GM18519 (cell line): ENCODE data around the gene CHSY1.
A peak's percentile ranks its signal among the peaks of the same experiment; 100 is the strongest.

Experiments
- ATAC-seq: cut with Tn5 transposase; IDR thresholded peaks from one replicate; pipeline ENCODE4 v1.9.1; 2021; ENCODE audit warnings: mild to moderate bottlenecking, moderate library complexity; ENCODE audit not compliant: unreplicated experiment, low FRiP score

Gene CHSY1

DNA sequence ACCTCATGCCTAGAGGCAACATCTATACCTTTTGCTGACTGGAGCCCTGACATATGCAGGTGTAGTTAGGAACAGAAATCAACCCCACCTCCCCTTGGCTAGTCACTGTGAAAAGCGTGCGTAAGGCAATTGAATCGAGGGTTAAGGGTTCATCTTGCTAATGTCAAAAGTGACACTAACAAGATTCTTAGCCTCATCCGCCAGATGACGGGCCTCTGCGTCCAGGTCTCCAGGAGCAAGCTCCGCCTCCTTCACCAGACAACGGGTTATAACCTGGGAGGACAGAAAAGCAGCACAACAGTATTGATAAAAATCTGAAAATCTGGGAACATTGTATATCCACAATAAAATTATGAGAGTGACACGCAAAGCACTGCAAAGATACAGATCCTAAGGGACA lies 20.7 kb upstream of the CHSY1 start:
- no peak for ATAC-seq

DNA sequence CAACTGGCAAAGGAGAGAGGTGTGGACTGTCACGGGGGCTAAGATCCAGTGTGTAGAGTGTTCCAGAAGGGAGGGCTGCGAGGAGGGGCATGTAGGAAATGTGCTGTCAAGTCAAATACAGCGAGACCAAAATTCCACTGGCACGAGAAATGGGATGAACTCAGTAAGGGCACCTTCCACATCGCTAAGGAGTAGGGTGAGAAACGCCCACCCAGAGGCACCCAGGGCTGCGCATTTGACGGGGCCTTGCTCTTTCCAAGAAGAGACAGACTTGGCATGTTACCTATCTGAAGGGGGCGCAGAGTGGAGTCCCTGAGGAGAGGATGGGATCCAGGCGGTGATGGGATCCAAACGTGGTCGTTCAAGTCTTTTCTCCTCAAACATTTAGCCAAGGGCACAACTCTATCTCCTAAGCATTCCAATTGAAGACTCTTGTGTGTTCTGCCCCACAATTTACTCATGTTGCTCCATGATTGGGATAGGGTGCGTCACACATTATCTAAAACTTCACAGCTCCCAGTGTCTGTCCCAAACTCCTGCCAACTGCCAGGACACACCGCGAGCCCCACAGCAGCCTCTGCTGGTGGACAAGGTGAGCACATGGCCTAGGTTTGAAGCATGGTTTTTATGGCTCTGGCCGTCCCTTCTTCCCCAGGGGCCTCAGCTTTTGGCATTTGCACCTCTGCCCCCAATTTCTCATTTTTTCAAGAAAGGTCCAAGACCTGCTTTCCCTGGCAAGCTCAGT lies 17.8 kb upstream of the CHSY1 start:
- ATAC-seq, result no peak

DNA sequence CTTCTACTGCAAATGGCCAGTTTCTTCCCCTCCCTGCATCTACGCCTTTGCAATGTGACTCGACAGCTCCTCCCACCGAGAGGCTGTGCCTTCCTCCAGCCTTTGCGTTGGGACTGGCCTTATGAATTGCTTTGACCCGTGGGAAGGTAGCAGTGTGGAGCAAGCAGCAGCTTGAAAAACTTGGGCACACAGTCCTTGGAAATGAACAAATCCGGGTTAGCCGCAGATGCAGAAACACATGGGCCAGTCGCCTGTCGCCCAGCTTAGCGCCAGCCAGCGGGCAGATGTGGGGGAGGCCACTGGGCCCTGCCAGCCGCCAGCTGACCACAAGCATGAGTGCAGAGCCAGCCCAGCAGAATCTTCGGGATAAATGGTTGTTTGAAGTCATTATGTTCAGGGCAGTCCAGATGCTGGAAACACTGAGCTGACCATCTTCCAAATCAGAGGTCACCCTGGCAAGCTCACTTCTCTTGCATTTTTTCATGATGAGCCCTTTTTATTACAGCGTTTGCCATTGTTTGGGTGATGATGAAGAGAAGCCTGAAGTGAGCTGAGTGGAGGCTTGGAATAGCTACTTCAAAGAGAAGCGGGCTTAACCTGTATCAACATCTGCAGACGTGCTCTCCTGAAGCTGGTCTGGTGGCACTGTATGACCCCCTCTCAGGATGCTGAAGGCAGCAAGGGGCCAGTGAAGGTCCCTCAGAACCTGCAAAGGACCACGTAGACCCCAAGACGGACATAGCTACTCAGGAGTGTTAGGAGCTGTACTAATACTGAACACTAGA lies 15.7 kb upstream of the CHSY1 start:
- no peak for ATAC-seq

DNA sequence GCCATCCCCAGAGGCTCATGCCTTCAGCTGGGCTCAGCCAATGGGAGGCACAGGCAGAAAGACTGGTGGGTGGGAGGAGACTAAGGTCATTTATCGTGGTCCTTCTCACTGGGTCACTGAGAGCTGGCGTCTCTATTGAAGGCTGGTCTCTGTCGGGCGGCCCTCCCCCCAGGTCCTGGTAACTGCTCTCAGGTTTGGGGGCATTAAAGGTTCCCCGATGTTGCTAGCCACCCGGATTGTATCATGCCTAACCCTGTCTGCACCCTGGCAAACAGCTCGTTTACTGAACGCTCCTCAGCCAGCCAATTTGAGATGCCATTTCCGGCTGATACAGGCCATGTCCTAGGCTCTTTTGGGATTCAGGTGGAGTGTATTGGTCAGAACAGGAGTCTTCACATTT lies 14.9 kb upstream of the CHSY1 start:
- ATAC-seq, result no peak

DNA sequence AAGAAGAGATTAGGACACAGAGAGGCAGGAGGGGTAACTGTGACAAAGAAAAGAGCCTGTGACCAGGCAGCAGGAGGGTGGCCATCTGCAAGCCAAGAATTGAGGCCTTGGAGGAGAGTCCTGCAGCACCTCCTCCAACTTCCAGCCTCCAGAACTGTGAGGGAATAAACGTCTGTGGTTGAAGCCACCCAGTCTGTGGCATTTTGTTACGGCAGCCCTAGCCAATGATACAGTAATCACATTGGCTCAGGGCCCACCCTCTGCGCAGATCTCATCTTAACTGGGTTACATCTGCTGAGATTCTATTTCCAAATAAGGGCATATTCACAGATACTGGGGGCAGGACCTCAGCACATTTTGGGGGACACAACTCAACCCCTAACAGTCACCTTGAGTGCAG lies 14.2 kb upstream of the CHSY1 start:
- ATAC-seq, result no peak

DNA sequence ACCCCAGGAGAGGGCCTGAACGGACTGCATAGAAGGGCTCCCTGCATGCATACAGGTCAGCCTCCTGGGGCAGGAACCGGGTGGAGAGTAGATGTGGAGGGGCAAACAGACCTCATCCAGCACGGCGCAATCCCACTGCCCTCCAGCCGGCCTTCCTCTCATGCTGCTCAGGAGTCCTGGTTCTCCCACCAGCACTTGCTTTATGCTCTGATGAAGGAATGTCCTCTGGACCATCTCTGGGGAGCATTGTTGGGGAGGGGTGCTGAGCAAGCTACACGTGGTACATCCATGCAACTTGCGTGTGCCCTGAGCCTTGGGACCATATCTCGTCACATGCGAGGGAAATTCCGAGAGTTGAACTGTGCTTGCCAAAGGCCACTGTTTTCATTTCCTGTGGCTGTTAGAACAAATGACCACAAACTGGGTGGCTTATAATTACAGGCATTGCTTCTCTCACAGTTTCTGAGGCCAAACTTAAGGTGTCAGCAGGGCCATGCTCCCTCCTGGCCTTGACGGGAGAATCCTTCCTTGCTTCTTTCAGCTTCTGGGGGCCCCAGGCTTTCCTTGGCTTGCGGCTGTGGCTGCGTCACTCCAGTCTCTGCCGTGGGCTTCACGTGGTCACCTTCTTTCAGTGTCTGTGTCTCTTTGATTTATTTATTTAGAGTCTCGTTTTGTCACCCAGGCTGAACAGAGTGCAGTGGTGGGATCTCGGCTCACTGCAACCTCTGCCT lies 13.2 kb upstream of the CHSY1 start:
- no peak for ATAC-seq

DNA sequence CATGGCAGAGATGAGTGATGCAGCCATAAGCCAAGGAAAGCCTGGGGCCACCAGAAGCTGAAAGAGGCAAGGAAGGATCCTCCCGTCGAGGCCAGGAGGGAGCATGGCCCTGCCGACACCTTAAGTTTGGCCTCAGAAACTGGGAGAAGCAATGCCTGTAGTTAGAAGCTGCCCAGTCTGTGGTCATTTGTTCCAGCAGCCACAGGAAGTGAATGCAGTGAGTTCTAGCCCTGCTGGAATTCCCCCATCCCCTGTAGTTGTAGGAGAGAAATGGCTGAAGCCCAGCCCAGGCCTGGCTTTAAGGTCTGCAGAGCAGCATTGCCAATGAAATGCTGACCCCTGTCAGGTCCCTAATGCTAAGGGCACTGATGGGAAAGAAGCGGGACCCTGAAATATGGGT lies 12.2 kb upstream of the CHSY1 start:
- no peak for ATAC-seq

DNA sequence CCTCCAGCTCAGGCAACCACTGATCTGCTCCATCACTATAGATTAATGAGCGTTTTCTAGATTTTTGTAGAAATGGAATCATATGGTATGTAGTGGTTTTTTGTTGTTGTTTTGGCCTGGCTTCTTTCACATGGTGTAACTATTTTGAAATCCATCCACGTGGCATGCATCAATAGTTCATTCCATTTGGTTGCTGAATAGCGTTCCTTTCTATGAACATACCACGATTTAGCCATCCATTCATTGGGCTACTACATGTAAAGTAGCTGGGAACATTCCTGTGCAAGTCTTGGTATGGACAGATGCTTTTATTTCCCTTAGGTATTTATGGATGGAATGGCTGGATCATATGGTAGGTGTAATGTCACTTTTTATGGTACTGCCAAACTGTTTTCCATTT lies 10.7 kb upstream of the CHSY1 start:
- no peak for ATAC-seq

DNA sequence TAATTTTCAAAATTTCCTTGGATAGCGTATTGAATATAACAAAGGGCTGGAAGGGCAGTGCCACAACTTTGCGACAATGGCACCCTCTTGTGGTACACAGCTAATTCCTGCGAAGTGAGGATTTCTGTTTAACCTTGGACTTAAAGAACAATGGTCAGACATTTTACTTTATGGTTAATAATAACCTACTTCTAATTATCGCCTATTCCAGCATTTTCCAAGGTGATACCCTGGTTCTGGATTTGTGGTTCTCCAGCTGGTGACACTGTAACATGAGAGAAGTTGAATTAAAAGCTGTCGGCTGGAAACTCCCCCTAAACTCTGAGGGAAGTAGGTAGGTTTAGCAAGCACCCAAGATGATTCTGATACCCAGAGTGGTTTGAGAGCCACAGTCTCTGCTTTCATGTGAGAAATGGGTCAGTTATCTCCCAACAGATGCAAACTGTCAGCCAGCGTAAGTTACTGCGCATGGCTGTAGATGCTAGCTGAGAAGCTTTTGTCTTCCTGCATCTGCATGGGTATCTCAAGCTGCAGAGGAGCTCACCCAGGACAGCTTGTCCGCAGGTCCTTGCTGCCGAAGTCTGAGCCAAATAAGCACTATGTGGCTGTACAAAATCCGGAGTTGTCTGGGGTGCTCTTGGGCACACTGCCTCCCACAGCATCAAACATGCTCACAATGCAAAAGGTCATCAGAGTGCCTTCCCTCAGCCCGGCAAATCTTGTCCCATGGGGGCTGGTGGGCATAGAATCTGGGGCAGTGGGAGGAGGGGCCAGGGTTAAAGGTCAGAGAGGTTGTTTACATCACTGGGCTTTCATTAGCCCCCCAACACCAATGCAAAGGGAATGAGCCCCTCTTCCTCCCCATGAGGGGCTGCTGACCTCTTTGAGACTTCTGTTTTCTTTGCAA lies 6.6 kb upstream of the CHSY1 start:
- ATAC-seq, result no peak

DNA sequence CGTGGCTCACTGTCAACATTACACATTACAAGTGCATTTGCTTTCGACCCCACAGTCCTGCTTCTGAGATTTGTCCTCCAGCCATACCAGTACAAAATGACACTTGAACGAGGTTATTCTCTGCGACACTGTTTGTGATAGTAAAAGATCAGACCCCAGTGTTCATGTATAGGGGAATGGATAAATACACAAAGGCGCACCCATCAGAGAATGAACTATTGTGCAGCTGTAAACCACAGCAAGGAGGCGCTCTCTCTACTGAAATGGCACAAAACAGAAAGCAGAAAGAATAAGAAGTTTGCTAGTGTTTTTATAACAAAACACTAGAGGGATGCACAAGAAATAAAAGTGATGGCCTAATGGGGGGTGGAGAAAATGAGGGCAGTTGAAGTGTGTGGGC lies 4.9 kb upstream of the CHSY1 start:
- ATAC-seq, result no peak

DNA sequence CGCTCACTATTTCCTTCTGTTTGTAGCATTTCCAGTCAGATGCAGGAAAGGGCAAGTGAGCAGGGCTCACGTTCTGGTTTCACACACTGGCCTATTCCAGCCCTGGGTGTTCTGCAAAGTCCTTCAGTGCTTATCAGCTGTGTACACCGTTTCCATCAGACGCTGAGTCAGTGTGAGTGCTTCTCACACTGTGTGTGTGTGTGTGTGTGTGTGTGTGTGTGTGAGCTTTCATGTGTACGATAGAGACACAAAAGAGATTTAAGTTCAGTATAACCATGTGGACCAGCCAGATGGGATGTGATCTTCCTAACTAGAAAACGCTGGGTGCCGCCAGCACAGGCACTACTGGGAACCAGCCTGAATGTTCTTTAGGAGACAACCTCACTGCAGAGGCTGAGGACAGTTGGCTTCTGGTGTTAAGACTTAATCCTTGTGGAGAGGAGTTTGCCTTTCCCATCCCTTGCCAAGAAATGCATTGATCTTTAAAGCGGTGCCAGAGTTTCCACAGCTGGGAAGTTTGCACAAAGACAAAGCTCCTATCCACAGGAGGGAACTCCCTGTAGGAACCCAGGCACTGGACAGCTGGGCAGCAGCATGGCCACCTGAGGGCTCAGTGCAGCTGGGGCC lies 3.9 kb upstream of the CHSY1 start:
- no peak for ATAC-seq

DNA sequence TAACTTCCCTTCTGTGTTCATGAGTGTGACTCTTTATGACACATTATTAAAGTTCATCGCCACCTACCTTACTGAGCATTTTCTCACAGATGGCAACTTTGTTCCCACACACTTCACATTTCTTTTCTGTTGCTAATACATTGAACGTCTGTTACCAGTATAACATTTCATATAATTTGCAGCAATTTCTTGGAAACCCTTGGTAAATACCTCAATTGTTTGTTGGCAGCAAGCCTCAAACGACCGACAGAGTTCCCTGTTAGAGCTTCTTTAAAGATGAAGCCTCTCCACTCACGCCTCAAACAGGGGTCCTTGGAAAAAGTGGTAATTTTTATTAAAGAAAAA lies 3.2 kb upstream of the CHSY1 start:
- ATAC-seq, result no peak

DNA sequence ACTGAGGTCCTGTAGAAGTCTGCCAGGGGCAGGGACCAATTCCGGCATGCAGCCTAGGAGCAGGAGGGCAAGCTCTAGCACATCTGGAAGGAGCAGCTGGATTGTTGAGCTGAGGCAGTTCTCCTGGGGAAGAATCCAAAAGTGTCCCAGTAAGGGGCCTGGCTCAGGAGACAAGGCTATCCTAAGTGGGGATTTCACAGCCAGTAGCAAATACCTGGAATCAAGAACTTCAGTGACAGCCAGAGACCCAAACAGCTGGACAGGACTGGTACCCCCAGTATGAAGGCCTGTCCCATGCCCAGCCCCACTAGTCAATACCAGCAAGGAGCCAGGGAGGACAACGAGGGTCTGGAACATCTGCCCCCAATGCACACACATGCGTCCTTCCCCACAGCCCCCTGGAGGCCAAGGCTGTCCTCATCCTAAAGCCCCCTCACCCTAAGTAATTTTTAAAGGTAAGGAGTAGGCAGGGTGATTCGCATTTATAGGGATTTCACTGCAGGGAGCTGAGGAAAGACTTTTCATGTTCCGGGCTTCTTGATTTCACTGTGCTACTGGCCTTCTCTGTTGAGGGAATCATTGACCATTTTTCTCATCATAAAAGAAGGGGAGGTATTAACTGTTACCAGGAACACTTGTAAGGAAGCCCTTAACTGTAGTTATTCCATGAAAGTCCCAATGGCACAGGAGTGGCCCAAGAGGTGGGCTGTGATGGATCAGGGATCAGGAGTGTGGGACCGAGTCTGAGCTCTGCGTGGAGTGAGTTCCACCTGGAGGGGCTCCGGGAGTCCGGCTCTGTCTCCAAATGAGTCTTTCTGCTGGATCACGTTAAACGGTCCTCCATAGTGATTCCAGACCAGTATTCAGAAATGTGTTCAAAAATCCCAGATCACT lies 2.6 kb upstream of the CHSY1 start:
- no peak for ATAC-seq

DNA sequence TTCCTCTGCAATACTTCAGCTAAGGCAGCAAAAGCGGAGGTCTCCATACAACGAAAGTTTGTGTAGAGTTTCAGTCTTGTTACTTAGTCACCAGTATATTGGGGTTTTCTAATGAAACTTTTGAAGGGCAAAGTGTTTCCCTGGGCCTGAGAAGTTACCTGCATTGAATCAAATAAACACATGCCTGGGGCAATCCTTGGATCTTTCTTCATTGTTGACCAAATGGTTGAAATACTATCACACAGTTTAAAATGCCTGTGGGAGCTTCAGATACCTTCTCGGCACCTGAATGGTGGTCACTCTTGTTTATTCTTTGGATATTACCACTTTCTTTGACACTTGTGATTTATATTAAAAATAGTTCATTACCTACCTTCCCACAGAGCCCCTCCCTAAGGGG lies 988 bp upstream of the CHSY1 start:
- ATAC-seq, result no peak

DNA sequence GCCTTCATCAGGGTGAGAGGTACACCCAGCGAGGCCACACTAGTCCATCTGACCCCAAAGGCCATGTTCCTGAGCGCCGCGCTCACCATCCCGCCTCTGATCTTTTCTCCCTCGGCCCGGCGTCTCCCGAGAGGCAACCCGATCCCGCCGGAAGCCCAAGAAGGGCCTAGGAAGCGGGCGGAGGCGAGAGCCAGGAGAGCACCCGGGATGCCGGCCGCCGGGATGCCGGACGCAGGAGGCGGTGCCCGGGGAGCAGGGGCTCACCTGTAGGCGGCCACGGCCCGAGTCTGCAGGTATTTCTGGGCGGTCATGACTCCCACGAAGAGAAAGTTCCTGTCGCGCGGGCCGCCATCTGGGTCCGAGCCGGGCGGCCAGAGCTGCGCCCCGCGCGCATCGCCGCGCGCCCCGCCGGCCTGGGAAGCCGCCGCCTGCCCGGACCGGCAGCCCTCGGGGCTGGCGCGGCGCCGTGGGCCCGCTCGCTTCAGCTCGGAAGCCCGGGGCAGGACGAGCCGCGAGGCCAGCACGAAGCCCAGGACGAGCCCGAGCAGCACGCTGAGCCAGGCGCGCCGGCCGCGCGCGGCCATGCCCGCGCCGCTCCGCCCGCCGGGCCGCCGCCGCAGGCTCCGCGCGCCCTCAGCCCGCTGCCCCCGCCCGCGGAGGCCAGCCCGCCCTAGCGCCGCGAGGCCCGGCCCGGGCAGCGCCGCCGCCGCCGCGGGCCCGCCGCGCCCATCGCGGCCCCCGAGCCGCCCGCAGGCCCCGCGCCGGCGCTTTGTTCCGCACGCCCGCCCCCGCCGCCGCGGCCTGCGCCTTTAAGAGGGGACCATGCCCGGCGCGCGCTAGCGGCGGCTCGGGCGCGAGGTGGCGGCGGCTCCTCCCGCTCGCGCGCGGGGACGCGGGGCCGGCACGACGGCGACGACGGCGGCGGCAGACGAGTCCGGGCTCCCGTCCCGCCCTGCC lies 697 bp downstream of the CHSY1 start:
- ATAC-seq, result peak; percentile 10

DNA sequence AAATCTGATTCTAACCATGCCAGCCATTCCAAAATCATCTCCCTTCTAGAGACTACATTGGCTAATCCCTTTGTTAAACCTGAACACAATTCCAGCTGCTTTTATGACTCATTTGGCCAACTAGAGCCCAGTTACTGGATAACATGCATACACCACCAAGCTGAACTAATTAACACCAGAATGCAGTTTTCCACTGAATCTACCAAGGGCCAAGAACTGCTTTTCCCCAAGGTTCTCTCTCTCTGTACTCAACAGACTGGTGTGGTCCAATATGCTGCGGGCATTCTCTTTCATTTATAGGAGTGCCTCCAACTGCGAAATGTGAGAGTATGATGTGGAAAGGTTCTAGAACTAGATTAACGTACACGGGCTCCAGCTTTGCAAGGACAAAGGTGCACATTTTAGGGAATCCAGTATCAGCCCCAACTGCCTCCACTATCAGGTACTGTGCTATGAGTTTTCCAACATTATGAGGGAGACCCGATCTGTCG lies 1.5 kb downstream of the CHSY1 start:
- ATAC-seq, result no peak

DNA sequence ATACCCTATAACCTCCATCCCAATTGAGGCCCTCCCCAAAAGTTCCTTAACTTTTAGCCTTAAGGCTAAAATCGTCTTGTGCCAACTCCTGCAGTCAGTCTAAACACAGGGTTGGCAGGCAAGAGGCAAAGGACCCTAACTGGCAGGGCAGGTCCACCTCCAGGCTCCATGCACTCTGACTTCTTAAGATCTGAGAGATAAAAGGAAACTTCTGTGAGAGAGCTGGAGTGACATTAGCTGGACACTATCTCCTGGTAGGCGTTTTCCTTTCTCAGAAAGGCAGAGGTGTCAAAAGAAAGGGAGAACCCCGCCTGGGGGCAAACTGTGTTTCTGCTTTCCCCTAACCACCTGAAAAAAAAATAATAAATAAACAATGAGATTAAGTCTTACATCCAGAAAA lies 3.6 kb downstream of the CHSY1 start:
- ATAC-seq, result no peak
